GM12873 (cell line): Measurements from ENCODE around the gene FKBP9.

ENCODE experiments used
- TF ChIP-seq, protein P1 (sequence below): IDR thresholded peaks from 2 replicates; pipeline ENCODE4 v1.5.1; 2012; ENCODE audit warnings: low read depth, mild to moderate bottlenecking, moderate library complexity, low read length, control low read depth; ENCODE audit not compliant: insufficient read depth; ENCODE audit errors: missing control alignments

Gene FKBP9

DNA sequence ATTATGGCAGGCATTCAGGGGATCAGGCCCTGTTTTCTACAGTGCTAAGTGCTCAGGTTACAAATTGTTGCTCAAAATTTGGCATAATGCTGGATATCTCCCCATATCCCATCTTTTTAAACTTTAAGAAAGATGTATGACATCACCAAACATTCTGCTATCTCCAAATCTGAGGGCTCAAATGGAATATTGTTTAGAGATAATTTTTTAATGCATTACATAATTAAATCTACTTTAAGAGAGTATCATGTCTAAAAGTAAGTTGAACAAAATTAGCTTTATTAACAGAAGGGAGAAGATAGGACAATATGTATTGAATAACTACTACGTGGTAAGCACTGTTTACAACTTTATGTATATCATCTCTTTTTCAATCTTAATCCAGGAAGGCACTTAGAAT is 91.5 kb downstream of the FKBP9 start:
- TF ChIP-seq, protein P1, sequence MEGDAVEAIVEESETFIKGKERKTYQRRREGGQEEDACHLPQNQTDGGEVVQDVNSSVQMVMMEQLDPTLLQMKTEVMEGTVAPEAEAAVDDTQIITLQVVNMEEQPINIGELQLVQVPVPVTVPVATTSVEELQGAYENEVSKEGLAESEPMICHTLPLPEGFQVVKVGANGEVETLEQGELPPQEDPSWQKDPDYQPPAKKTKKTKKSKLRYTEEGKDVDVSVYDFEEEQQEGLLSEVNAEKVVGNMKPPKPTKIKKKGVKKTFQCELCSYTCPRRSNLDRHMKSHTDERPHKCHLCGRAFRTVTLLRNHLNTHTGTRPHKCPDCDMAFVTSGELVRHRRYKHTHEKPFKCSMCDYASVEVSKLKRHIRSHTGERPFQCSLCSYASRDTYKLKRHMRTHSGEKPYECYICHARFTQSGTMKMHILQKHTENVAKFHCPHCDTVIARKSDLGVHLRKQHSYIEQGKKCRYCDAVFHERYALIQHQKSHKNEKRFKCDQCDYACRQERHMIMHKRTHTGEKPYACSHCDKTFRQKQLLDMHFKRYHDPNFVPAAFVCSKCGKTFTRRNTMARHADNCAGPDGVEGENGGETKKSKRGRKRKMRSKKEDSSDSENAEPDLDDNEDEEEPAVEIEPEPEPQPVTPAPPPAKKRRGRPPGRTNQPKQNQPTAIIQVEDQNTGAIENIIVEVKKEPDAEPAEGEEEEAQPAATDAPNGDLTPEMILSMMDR, result no peak

DNA sequence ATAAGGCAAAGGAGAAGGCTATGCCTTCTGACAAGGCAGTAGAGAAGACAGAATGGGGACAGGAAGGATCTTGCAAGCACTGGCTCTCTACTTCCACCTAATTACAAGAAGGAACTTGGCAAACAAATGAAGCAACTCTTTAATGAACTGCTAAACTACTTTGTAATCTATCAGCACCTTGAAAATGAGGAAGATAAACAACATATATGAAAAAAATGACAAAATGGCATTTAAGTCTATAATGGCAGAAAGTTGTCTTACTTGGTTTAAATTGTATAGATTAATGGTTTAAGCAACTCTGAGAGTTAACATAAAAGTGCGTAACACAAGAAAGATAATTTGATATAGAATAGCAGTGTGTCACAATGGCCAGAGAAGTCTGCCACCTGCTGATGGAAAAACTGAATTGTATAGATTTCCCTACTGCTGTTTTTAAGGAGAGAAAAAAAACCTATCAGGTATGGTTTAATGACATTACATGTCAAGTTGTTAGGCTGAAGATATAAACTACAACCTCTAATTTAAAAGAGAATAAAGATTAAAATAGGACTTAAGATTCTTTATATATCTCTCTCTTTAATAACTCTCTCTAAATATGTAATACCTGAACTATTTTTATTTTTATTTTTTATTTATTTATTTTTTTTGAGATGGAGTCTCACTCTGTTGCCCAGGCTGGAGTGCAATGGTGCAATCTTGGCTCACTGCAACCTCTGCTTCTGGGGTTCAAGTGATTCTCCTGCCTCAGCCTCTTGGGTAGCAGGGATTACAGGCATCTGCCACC is 93.5 kb downstream of the FKBP9 start:
- TF ChIP-seq, protein P1, result peak; percentile 52

DNA sequence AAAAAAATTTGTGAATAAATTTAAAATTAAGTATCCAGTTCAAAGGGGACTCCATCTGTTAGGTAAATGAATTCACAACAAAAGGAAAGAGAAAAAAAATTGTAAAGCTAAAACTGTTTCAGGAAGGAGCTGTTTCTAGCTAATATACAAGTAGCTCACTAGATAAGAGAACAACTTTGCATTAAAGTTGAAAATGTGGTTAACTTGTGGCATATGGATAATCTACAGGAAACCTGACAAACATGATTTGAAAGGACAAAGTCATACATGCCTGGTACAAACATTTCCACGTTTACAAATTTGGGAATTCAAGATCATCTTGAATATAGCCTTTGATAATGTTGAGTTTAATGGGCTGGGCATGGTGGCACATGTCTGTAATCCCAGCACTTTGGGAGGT is 96.5 kb downstream of the FKBP9 start:
- TF ChIP-seq, protein P1, result no peak

DNA sequence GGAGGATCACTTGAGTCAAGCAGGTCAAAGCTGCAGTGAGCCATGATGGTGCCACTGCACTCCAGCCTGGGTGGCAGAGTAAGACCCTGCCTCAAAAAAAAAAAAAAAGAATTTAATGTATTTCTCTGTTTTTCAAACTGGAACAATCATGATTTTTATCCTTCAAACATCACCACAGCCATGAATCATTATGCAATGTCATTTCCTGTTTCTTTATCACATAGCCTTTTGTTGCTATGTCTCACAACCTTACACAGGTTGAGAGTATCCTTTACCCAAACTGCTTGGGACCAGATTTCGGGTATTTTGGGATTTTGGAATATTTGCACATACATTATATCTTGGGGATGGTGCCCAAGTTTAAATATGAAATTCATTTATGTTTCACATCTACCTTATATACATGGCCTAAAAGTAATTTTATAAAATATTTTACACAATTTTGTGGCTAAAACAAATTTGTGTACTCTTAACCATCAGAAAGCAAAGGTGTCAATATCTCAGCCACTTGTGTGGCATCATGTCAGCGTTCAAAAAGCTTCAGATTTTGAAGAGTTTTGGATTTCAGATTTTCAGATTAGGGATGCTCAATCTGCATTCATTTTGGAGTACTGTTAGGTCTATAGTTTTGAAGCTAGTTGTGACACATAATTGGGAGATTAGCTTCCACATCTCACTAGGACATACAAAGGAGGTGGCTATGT is 97.2 kb downstream of the FKBP9 start:
- TF ChIP-seq, protein P1, result no peak

DNA sequence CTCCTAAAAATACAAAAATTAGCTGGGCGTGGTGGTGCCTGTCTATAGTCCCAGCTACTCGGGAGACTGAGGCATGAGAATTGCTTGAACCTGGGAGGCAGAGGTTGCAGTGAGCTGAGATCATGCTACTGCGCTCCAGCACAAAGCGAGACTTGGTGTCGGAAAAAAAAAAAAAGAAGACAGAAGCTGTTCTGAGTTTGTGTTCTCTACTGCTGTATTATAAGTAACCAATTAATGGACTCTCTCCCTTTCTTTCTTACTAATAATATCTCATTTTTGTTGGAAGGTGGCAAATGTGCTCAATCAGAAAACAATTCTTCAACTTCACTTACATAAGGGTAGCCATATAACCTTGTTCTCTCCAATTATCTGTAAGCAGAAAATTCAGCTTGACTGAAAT is 97.9 kb downstream of the FKBP9 start:
- TF ChIP-seq, protein P1, result no peak
